Stimulated activated naive CD8-positive, alpha-beta T cell treated with anti-CD3 and anti-CD28 coated beads, Interleukin-15, amount 100 ng/mL, for 72 hours (primary cell): Measurements from ENCODE around the gene GALK2.
"Not testable (repeated sequence)": the region's sequence is repeated elsewhere in the genome, so short reads cannot be mapped to it uniquely, and the experiment has no call there.

Experiments
- ATAC-seq: fragments of 150-1000 bp; cut with Tn5 transposase; 2 replicates; pipeline ENCODE4 v1.10.0; 2021; ENCODE audit warnings: mild to moderate bottlenecking, moderate library complexity
- DNase-seq, 2 donors: peaks; one replicate each; pipeline ENCODE4 v3.0.0; 2021 to 2022
- H3K27ac Mint-ChIP-seq, 2 donors: one replicate each; pipeline ENCODE4 v1.8.0; 2022; ENCODE audit warnings: mild to moderate bottlenecking in 2 of 2, mixed read lengths in 2 of 2, moderate library complexity in 2 of 2
- H3K27me3 Mint-ChIP-seq: one replicate; pipeline ENCODE4 v1.8.0; 2022; ENCODE audit warnings: mixed read lengths
- H3K4me1 Mint-ChIP-seq: one replicate; pipeline ENCODE4 v1.8.0; 2022; ENCODE audit warnings: mild to moderate bottlenecking, mixed read lengths
- H3K4me3 Mint-ChIP-seq, 2 donors: one replicate each; pipeline ENCODE4 v1.8.0; 2022; ENCODE audit warnings: mild to moderate bottlenecking in 2 of 2, mixed read lengths in 2 of 2, moderate library complexity in 1 of 2
- H3K9me3 Mint-ChIP-seq, 2 donors: one replicate each; pipeline ENCODE4 v1.8.0; 2022; ENCODE audit warnings: mixed read lengths in 2 of 2

GALK2 gene

DNA sequence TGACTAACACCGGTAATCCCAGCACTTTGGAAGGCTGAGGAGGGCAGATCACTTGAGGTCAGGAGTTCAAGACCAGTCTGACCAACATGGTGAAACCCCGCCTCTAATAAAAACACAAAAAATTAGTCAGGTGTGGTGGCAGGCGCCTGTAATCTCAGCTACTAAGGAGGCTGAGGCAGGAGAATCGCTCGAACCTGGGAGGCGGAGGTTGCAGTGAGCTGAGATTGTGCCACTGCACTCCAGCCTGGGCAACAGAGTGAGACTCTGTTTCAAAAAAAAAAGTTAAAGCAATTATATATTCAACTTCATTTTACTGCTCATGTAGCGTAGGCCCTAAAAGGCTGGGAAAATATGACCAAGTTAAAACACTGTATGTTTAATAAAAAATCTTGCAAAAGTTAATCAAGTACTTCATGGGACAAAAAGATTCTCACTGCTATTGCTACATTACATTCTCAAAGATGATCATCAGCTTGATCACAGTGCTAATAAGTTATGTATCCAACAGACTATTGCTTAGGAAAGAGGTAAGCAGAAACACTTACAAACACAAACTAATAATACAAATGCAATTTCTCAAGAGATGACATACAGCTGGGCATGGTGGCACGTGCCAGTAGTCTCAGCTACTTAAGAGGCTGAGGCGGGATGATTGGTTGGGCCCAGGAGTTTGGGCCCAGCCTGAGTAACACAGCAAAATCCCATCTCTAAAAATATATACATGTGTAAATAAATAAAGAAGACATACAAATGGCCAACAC is 17.3 kb upstream of the GALK2 start:
- H3K27me3 Mint-ChIP-seq: no peaks in the 10 kb centered on the region
- H3K27ac Mint-ChIP-seq: peak overlapping the region in 1 of 2 donors; percentile 76
- peaks cover 51% of the 10 kb centered on the region for H3K4me1 Mint-ChIP-seq
- ATAC-seq (no peak), DNase-seq (no peak)
- H3K4me3 Mint-ChIP-seq: peak overlapping the region; percentile 19 to 99
- no peaks in the 10 kb centered on the region for H3K9me3 Mint-ChIP-seq

DNA sequence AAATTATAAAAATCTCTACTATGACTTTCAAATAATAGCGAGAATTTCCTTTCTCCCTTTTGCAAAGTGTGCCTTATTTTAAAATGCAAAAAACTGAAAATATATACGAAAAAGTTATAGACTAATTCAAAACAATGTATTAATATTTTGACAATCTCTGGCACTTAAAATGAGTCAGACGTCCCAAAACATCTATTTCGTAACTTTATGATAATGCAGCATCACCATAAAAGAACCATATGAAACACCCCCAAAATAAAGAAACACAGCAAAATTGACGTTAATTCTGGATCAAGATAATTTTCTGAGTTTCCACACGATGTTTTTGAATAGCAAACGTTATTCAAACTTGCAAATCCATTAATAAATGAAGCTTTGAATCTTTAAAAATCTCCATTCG is 15.7 kb upstream of the GALK2 start:
- ATAC-seq (no peak), DNase-seq (no peak)
- Mint-ChIP-seq H3K4me3 (peak overlapping the region; percentile 95 to 99), H3K27me3 (no peaks in the 10 kb centered on the region), H3K27ac (peak overlapping the region; percentile 99 to 100), H3K9me3 (no peaks in the 10 kb centered on the region), H3K4me1 (peaks cover 42% of the 10 kb centered on the region)

DNA sequence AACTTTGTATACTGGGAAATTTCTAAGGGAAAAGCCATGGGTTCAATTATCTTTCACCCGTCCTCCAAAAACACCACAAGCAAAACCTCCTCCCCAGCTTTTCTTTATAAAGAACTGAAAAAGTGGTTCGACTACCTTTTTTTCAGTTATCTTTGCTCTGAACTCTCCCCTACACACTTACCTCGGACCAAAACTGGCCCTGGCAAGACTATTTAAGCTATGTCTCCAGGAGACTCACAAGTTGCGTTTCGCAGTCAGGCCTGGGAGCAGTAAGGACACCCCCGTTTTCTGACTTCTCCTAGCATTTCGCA is 15.3 kb upstream of the GALK2 start:
- no peaks in the 10 kb centered on the region for H3K27me3 Mint-ChIP-seq
- DNase-seq: no peak
- peak; percentile 8 for ATAC-seq
- H3K9me3 Mint-ChIP-seq: no peaks in the 10 kb centered on the region
- peaks cover 41% of the 10 kb centered on the region for H3K4me1 Mint-ChIP-seq
- H3K27ac Mint-ChIP-seq: peak overlapping the region; percentile 99 to 100
- peak overlapping the region; percentile 95 to 99 for H3K4me3 Mint-ChIP-seq

DNA sequence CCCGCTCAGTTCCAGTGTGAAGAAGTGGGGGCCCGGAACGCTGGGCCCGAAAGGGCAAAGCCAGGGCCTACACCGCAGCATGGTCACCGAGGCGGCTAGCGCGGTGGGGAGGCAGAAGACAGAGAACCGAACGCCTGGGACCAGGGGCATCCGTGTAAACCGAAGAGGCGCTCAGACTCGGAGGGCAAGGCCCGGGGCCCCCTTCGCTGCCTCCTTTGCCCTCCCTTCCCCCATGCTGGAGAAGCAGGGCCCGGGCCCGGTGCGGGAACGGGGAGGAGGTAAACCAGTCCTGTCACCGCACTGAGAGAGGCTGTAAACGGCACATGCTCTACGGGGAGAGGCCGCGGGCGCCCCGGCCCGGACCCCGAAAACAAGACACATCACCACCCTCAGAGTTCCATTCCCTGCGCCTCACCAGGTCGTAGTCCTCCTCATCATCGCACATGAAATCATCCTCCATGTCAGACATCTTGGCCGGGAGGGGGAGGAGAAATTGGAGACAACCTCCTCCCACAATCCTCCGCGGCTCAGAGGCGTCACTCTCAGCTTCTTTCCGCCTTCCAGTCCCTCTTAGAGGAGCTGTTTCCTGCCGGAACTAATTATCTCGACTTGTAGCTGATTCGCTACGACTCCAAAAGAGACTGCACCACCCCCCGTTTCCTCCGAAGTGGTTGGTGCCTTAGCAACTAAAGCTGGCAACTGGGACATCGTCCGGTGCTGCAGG is 14.8 kb upstream of the GALK2 start, which contains the start of gene COPS2:
Gene COPS2, minus strand, starts transcription at position 490 of the 724 bp plus-strand sequence. Its CDS starts 21 bp downstream, at position 469.
- ATAC-seq (peak; percentile 98), DNase-seq (peak; percentile 93 to 96)
- Mint-ChIP-seq H3K9me3 (no peaks in the 10 kb centered on the region), H3K4me1 (peaks cover 39% of the 10 kb centered on the region), H3K27me3 (no peaks in the 10 kb centered on the region), H3K27ac (peak within 1 kb of the TSS; percentile 99 to 100), H3K4me3 (peak within 1 kb of the TSS; percentile 95 to 99)

DNA sequence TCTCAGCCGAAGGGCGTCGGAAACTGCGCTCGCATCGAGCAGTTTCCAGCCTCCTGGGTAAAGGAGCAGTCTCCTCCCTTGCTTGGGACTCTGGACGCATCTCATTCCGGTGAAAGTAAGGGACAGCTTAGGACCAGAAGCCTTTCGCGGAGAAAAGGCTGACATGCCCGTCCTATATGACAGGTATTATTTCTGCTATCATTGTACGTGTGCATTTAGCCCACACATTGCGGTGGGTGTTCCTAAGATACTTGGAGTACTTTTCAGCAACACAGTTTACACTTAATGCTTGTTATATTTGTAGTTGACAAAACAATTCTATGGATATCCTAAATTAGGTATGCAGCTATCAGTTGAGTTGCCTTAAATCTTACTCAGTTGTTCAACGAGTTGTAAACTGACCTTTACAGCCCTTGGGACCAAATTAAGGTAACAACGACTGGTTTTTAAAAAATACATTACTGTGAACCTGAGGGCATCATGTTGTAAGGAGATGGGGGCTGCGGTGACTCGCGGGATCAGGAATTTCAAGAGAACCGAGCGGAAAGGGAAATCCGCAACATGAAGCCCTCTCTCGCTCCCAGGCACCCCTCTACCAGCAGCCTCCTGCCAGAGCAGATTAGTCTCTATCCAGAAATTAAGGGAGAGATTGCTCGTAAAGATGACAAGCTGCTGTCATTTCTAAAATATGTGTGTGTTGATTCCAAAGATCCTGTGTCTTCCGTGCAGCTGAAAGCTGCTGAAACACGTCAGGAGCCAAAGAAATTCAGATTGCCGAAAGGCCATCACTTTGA is 14.0 kb upstream of the GALK2 start:
- no peak for DNase-seq
- peak; percentile 32 for ATAC-seq
- no peaks in the 10 kb centered on the region for H3K27me3 Mint-ChIP-seq
- H3K27ac Mint-ChIP-seq: peak overlapping the region; percentile 99 to 100
- H3K9me3 Mint-ChIP-seq: no peaks in the 10 kb centered on the region
- peak overlapping the region; percentile 95 to 99 for H3K4me3 Mint-ChIP-seq
- peaks cover 36% of the 10 kb centered on the region for H3K4me1 Mint-ChIP-seq

DNA sequence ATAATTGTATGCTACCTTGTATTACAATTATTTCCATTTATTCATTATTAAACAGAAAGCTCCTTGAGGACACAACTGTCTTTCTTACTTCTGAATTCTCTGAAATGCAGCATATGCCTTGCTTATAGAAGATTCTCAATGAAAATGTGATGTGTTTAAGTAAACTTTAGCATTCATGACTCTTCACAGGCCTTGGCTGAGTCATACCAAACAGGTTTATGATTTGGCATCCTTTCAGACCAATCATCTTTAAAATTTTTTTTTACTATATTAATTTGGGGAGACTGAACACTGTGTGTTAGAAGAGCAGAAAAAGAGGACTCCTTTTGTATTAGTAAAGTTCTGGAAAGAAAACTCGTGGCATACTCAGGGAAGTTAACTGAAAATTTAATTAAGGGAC is 6.4 kb upstream of the GALK2 start:
- Mint-ChIP-seq H3K4me3 (no peak overlapping the region), H3K27ac (no peak overlapping the region), H3K9me3 (no peaks in the 10 kb centered on the region), H3K27me3 (no peaks in the 10 kb centered on the region), H3K4me1 (peaks cover 5% of the 10 kb centered on the region)
- ATAC-seq: no peak
- DNase-seq: no peak

DNA sequence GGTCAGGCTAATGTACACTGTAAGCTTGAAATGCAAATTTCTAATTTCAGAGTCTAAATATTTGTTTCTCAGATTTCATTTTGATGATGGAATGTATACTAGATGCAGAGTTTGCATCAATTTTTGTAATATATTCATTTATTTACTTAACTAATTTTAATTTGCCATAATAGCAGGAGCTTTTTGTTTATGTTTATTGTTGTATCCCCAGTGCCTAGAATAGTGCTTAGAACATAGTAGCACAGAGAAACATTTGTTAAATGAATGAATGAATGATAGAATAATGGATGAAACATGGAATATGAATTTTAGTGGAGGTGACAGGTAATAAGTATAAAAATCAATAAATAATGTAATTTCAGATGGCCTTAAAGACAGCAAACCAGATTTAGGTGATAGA is 5.2 kb upstream of the GALK2 start:
- Mint-ChIP-seq H3K27ac (no peak overlapping the region), H3K27me3 (no peaks in the 10 kb centered on the region), H3K4me1 (peaks cover 13% of the 10 kb centered on the region), H3K9me3 (no peaks in the 10 kb centered on the region), H3K4me3 (no peak overlapping the region)
- no peak for ATAC-seq
- DNase-seq: no peak

DNA sequence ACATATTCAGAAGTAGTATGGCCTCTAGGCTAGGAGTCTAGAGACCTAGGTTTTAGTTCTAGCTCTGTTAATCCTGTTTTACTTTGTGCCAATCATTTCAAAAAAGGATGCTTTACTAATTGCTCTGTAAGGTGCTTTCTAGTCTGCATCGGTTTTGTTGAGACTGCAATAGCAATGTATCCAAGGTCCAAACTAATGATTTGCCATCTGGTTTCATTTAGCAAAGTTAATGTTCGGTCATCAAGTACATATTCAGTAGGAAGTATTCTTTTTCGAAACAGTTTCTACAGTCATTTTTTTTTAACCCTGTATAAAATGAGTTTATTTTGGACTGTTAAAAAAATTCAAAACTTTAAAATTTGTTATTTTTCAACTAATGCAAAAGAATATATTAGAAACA is 2.0 kb upstream of the GALK2 start:
- ATAC-seq (no peak), DNase-seq (no peak)
- Mint-ChIP-seq H3K27me3 (no peaks in the 10 kb centered on the region), H3K4me1 (peaks cover 25% of the 10 kb centered on the region), H3K4me3 (no peak overlapping the region), H3K27ac (no peak overlapping the region), H3K9me3 (no peaks in the 10 kb centered on the region)

DNA sequence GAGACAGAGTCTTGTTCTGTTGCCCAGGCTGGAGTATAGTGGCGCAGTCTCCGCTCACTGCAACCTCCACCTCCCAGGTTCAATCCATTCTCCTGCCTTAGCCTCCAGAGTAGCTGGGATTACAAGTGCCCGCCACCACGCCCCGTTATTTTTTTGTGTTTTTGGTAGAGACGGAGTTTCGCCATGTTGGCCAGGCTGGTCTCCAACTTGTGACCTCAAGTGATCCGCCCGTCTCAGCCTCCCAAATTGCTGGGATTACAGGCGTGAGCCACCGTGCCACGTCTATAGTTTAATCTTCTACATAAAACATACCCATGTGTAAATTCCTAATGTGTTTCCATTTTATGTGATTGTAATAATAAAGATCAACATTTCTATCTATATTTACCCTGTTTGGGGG is 1.7 kb downstream of the GALK2 start:
- Mint-ChIP-seq H3K27me3 (no peaks in the 10 kb centered on the region), H3K4me1 (peaks cover 34% of the 10 kb centered on the region), H3K9me3 (no peaks in the 10 kb centered on the region), H3K4me3 (peak overlapping the region; percentile 86 to 99), H3K27ac (no peak overlapping the region)
- DNase-seq (no peak), ATAC-seq (no peak)

DNA sequence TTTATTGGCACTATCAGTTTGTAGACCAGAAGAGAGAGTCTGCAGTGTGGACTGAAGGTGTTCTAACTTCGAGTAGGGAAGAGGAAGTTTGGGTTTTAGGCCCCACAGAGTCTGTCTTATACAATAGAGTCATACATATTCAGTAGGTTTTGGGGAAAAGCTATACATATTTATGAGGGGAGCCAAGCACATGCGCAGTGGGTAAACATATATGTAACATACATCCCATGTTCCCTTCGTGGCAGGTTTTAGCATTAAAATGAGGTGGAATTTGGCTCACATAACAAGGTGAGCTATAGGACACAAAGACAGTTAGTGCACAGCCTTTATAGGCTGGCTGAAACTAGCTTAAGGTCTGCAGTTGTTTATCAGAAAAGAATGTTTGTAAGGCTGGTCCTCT is 4.9 kb downstream of the GALK2 start:
- Mint-ChIP-seq H3K9me3 (no peaks in the 10 kb centered on the region), H3K27me3 (no peaks in the 10 kb centered on the region), H3K4me1 (peaks cover 25% of the 10 kb centered on the region), H3K4me3 (no peak overlapping the region), H3K27ac (no peak overlapping the region)
- ATAC-seq: no peak
- DNase-seq: no peak

DNA sequence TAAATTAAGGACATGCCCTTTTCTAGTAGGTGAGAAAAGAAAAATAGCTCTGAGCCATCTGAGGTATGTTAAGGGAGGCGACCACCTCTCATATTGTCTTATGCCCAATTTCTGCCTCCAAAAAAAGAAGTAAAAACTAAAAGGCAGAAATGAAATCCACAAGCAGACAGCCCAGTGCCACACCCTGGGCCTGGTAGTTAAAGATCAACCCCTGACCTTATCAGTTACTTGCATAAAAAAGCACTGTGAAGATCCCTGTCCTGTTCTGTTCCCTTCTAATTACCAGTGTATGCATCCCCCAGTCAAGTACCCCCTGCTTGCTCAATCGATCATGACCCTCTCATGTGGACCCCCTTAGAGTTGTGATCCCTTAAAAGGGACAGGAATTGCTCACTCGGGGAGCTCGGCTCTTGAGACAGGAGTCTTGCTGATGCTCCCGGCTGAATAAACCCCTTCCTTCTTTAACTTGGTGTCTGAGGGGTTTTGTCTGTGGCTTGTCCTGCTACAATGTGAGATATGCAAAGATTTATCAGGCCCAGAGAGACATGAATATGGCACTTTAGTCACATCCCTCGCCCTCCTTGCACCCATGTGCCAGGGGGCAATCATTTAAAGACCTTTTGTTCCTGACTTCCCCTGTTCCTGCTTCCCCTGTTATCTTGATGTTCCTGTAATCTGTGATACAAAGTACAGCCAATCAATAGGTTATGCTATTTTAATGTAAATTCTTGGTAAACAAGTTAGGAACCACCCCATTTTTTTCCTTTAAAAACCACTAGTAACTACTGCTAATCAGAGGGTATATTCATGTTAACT is 5.7 kb downstream of the GALK2 start:
- not testable (repeated sequence) for H3K27ac Mint-ChIP-seq, ATAC-seq, H3K4me3 Mint-ChIP-seq, DNase-seq, H3K27me3 Mint-ChIP-seq, H3K9me3 Mint-ChIP-seq
- H3K4me1 Mint-ChIP-seq: peaks cover 25% of the 10 kb centered on the region

DNA sequence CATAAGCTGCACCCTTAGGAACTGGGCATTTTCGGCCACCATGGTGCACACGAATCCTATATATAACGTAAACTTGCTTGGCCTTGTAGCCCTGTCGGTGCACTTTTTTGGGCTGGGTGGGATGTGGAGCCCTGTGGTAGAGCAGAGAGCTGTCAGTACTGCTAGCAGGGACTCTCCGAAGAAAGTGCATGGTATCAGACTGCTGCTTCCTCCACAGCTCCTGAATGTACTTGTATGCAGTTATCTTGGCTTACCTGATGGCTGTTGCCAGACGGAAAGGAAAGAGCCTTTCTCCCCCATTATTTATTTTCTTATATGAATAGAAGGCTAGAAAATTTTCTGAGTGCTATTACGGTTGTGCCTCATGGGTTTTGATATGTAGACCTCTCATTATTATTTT is 8.4 kb downstream of the GALK2 start:
- H3K27ac Mint-ChIP-seq: no peak overlapping the region

DNA sequence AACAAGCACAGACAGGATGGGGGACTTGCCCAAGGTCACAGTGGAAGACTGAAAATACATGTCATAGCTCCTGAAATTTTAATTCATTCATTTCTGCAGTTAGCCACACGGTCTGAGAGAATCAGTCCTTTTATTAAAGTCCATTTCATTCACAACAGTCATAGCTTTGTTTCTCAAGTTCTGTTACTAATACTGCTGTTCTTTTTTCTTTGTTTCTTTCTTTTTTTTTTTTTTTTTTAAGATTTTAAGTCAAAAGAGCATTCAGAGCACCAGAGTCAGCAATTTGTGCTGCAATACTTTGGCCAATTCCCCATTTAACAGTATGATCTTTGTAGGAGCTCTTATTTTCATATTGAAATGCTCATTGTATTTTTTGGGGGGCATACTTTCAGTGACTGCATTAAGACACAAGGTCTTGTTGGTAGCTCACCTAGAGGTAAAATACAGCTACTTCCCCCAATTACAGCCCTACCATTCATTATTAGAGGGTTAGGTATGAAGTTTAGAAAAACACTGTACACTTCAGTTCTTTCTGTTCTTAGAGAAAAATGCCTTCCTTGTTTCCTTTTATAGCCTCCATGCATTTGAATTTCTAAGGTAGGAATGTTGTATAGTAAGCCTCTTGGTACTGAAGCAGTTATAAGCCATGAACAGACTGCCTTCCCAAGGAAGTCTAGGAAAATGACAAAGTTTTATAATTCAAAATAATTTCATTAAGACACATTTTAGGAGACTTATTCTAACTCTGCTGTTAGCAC is 9.6 kb downstream of the GALK2 start:
- Mint-ChIP-seq H3K4me1 (peaks cover 11% of the 10 kb centered on the region), H3K9me3 (peaks cover 0 to 10% of the 10 kb centered on the region in 2 donors), H3K4me3 (no peak overlapping the region), H3K27ac (no peak overlapping the region), H3K27me3 (no peaks in the 10 kb centered on the region)
- ATAC-seq: no peak
- no peak for DNase-seq

More for the DNA sequence above, 8.4 kb downstream of the GALK2 start:
- H3K27me3 Mint-ChIP-seq: no peaks in the 10 kb centered on the region
- ATAC-seq: no peak
- H3K9me3 Mint-ChIP-seq: peaks cover 0 to 4% of the 10 kb centered on the region in 2 donors
- no peak for DNase-seq
- peaks cover 7% of the 10 kb centered on the region for H3K4me1 Mint-ChIP-seq
- H3K4me3 Mint-ChIP-seq: no peak overlapping the region

DNA sequence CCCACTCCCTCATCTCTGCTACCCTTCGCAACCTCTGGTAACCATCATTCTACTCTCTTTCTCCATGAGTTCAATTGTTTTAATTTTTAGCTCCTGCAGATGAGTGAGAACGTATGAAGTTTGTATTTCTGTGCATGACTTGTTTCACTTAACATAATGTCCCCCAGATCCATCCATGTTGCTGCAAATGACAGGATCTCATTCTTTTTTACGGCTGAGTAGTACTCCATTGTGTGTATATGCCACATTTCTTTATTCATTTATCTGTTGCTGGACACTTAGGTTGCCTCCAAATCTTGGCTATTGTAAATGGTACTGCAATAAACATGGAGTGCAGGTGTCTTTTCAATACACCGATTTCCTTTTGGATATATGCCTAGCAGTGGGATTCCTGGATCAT is 12.1 kb downstream of the GALK2 start:
- Mint-ChIP-seq H3K9me3 (peaks cover 0 to 19% of the 10 kb centered on the region in 2 donors), H3K27ac (no peak overlapping the region), H3K27me3 (no peaks in the 10 kb centered on the region), H3K4me3 (no peak overlapping the region), H3K4me1 (peaks cover 26% of the 10 kb centered on the region)
- ATAC-seq: no peak
- no peak for DNase-seq
